HCT116 (cell line): Measurements from ENCODE around the gene SLC47A2.

Experiments used
- CTCF ChIP-seq, 3 experiments: fragments of 200-600 bp in 1 of 3; sonication (generic) in 1 of 3; IDR thresholded peaks in 2 of 3; conservative IDR thresholded peaks in 1 of 3; 2 replicates each; pipeline ENCODE4 v1.5.1; 2012 to 2017; ENCODE audit warnings: low read depth in 2 of 3, low read length in 2 of 3, antibody characterized with exemption in 1 of 3, borderline replicate concordance in 1 of 3, control low read depth in 1 of 3, mild to moderate bottlenecking in 1 of 3, mixed read lengths in 1 of 3, mixed run types in 1 of 3, moderate library complexity in 1 of 3; ENCODE audit not compliant: insufficient read depth in 1 of 3
- EGR1 ChIP-seq: IDR thresholded peaks from 2 replicates; pipeline ENCODE4 v1.6.1; 2012; ENCODE audit warnings: low read depth
- EZH2 ChIP-seq: fragments of 200-600 bp; sonication (generic); IDR thresholded peaks from 2 replicates; pipeline ENCODE4 v1.6.1; 2017; ENCODE audit warnings: antibody characterized with exemption, mixed run types
- JUND ChIP-seq: IDR thresholded peaks from 2 replicates; pipeline ENCODE4 v1.6.1; 2012
- MAX ChIP-seq: IDR thresholded peaks from 2 replicates; pipeline ENCODE4 v1.6.1; 2012
- POLR2A ChIP-seq: IDR thresholded peaks from 2 replicates; pipeline ENCODE4 v1.7.0; 2011; ENCODE audit warnings: borderline replicate concordance; ENCODE audit not compliant: insufficient read depth, insufficient read length; ENCODE audit errors: extremely low read depth
- POLR2AphosphoS5 ChIP-seq: IDR thresholded peaks from 2 replicates; pipeline ENCODE4 v1.6.1; 2011; ENCODE audit warnings: mild to moderate bottlenecking, low read depth, low read length, moderate library complexity
- RAD21 ChIP-seq: IDR thresholded peaks from 2 replicates; pipeline ENCODE4 v1.6.1; 2012; ENCODE audit warnings: low read depth, mild to moderate bottlenecking
- SP1 ChIP-seq: IDR thresholded peaks from 2 replicates; pipeline ENCODE4 v1.6.1; 2012; ENCODE audit warnings: low read depth
- ZFX ChIP-seq: fragments of 450-650 bp; IDR thresholded peaks from 2 replicates; pipeline ENCODE4 v1.6.1; 2017

GRCh38 chr17:19718041-19718612, 1.7 kb upstream of the SLC47A2 start:
- TF ChIP-seq EZH2 (no peak), CTCF (IDR thresholded peaks at IDR 0.05 in 2 of 3, conservative IDR thresholded peaks at IDR 0.05 in 1 of 3; ENCODE audit: borderline replicate concordance in 1 of 3, insufficient read depth in 1 of 3, low read depth in 2 of 3, low read length in 2 of 3) (no peak), JUND (no peak), POLR2A (no peak), SP1 (no peak), ZFX (no peak), POLR2AphosphoS5 (no peak), EGR1 (no peak), RAD21 (no peak), MAX (no peak)
